Uterus (tissue), 2 donors: ENCODE results near the gene DYNC1LI1.

Experiments used
- CTCF ChIP-seq, 4 experiments: fragments of 200-600 bp in 2 of 4; fragments of 450-650 bp in 2 of 4; sonication (generic) in 2 of 4; IDR thresholded peaks; one replicate each; pipeline ENCODE4 v1.5.1; 2016 to 2019; ENCODE audit warnings: antibody characterized with exemption in 4 of 4, mild to moderate bottlenecking in 2 of 4, moderate library complexity in 1 of 4
- POLR2A ChIP-seq, 2 donors: fragments of 450-650 bp; IDR thresholded peaks; one replicate each; pipeline ENCODE4 v1.6.1; 2016; ENCODE audit warnings: antibody characterized with exemption in 2 of 2, mild to moderate bottlenecking in 1 of 2, moderate library complexity in 1 of 2

GRCh38 chr3:32498252-32498651, 72.4 kb downstream of the DYNC1LI1 start:
- TF ChIP-seq CTCF (IDR thresholded peaks at IDR 0.05) (no peak), POLR2A (IDR thresholded peaks at IDR 0.05) (no peak)
